ENCODE data around the gene PRKCA.

The PRKCA gene

DNA sequence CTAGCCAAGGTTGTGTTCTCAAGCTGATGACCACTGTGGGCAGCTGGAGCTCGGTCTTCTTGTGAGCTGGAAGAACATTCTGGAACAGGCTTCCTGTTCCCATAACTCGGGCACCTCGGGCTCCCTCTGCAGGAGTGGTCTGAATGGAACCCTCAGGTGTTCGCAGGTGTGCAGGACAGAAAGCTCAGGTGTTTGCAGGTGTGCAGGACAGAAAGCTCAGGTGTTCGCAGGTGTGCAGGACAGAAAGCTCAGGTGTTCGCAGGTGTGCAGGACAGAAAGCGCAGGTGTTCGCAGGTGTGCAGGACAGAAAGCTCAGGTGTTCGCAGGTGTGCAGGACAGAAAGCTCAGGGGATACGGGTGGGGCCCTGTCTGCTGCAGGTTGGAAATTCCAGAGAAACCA, 423.5 kb downstream of the PRKCA start:
- no peak overlapping the region for H3K4me3 ChIP-seq (ENCODE audit: low read depth, low read length)
- TF ChIP-seq, protein P1, sequence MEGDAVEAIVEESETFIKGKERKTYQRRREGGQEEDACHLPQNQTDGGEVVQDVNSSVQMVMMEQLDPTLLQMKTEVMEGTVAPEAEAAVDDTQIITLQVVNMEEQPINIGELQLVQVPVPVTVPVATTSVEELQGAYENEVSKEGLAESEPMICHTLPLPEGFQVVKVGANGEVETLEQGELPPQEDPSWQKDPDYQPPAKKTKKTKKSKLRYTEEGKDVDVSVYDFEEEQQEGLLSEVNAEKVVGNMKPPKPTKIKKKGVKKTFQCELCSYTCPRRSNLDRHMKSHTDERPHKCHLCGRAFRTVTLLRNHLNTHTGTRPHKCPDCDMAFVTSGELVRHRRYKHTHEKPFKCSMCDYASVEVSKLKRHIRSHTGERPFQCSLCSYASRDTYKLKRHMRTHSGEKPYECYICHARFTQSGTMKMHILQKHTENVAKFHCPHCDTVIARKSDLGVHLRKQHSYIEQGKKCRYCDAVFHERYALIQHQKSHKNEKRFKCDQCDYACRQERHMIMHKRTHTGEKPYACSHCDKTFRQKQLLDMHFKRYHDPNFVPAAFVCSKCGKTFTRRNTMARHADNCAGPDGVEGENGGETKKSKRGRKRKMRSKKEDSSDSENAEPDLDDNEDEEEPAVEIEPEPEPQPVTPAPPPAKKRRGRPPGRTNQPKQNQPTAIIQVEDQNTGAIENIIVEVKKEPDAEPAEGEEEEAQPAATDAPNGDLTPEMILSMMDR (IDR thresholded peaks at IDR 0.05; ENCODE audit: control insufficient read depth, extremely low read depth, insufficient read depth): no peak
- DNase-seq (ENCODE audit: low read depth): no peak

DNA sequence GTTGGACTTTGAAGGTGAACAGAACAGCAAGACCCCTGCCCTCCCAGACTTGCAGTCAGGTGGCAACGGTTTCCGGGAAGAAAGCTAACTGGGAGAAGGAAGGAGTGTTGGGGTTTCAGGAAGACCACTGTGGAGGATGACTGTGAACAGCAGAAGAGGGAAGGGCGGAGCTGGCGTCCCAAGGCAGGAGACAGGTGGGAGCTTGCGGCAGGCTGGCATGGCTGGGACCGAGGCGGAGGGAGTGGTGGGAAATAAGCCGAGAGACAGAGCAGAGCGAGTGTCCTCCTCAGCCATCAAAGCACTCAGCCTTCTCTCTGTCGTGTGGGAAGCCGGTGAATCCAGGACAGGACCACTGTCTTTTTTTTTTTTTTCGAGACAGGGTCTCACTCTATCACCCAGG, 424.0 kb downstream of the PRKCA start:
- DNase-seq (ENCODE audit: low read depth): no peak
- TF ChIP-seq, protein P1 (IDR thresholded peaks at IDR 0.05; ENCODE audit: control insufficient read depth, extremely low read depth, insufficient read depth): no peak
- H3K4me3 ChIP-seq (ENCODE audit: low read depth, low read length): no peak overlapping the region

DNA sequence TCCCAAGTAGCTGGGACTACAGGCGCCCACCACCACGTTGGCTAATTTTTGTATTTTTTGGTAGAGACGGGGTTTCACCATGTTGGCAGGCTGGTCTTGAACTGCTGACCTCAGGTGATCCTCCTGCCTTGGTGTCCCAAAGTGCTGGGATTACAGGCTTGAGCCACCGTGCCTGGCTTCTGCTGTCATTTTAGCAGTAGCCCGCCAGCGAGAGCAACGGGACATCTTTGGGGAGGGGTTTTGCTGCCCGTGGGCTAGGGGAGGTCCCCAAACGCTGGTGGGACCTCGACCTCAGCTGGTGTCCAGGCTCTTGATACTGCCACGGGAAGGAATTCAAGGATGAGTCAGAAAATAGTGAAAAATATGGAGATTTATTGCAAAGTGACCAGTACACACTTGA, 424.4 kb downstream of the PRKCA start:
- DNase-seq (ENCODE audit: low read depth): no peak
- TF ChIP-seq, protein P1 (IDR thresholded peaks at IDR 0.05; ENCODE audit: control insufficient read depth, extremely low read depth, insufficient read depth): no peak

DNA sequence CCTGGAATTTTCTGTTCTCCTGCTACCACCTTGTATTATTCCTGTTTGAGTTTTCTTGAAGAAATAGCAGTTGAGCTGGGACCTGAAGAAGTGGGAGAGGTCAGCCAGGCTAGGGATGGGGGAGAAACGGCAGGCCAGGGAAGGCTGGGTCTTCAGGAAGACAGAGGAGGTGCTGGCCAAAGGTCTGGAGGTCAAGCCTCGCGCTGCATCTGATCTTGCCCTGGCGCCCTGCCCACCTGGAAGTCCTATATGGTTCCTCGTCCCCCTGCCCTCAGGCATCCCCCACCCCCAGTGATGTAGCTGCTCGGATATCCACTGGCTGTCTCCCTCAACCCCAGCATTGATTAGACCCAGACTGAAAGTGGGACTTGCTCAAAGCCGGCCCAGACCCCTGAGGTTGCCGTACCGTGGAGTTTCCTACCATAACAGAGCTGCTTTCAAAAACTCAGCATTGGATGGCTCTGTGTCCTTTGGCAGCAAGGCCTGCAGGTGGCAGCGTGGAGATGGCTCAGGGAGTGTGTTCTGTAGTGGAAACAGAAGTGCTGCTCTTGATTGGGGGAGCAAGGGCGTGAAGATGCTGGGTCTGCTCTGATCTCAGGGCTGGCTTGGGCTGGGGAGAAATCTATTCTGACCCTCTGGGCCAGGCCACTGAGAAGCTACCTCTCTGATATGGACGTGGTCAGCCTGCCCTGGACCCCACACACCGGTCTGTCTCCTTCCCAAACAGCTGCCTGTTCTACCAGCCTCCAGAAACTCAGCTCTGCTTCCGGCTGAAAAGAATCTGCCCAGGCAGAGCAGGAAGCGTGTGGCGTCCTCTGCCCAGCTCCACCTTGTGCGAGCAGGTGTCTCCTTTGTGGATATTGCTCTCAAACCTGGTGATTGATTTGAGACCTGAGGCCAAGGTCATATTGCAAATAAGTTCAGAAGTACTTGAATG, 425.5 kb downstream of the PRKCA start:
- TF ChIP-seq, protein P1 (IDR thresholded peaks at IDR 0.05; ENCODE audit: control insufficient read depth, extremely low read depth, insufficient read depth): peak; percentile 94
- peak; percentile 19 for DNase-seq (ENCODE audit: low read depth)
- H3K4me3 ChIP-seq (ENCODE audit: low read depth, low read length): no peak overlapping the region

More for the DNA sequence above, 424.4 kb downstream of the PRKCA start:
- no peak overlapping the region for H3K4me3 ChIP-seq (ENCODE audit: low read depth, low read length)

DNA sequence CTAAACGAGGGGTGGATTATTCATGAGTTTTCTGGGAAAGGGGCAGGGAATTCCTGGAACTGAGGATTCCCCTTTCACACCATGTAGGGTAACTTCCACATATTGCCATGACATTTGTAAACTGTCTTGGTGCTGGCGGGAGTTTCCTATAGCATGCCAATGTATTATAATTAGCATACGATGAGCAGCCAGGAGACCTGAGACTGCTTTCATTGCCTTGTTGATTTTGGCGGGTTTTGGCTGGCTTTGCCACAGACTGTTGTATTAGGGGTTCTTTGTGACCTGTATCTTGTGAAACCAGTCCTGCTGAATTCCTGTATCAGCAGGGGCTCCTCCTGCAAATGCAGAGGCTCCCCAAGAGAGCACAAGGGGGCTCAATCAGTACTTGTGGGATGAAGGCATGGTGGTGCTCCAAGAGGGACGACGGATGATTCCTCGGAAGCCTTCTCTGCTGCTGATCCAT, 428.1 kb downstream of the PRKCA start:
- no peak for DNase-seq (ENCODE audit: low read depth)
- no peak overlapping the region for H3K4me3 ChIP-seq (ENCODE audit: low read depth, low read length)
- TF ChIP-seq, protein P1 (IDR thresholded peaks at IDR 0.05; ENCODE audit: control insufficient read depth, extremely low read depth, insufficient read depth): no peak

DNA sequence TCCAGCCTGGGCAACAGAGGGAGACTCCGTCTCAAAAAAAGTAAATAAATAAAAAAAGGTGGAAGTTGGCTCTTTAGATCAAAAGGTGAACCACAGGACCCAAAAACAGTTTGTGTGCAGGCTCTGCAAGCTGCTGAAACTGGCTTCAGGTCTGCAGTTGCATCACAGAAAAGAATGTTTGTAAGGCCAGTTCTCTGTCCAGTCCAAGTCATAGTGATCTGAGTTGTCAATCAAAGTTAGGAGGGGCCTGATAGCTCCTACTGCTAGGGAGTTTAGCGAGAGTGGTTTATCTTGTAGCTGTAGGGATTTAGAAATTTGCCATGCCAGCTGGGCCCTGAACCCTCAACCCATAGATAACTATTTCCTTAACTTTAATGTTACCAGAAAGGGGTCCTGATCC, 431.3 kb downstream of the PRKCA start:
- no peak for DNase-seq (ENCODE audit: low read depth)
- TF ChIP-seq, protein P1 (IDR thresholded peaks at IDR 0.05; ENCODE audit: control insufficient read depth, extremely low read depth, insufficient read depth): no peak
- no peak overlapping the region for H3K4me3 ChIP-seq (ENCODE audit: low read depth, low read length)
